IPS DF 6.9 (cell line): Measurements from ENCODE around the gene WDFY4.

Source experiments
- DNase-seq: peaks from one replicate; pipeline ENCODE4 v3.0.0-alpha.2; 2013; ENCODE audit warnings: low read depth, low spot score
- H3K27ac ChIP-seq: one replicate; pipeline ENCODE4 v1.5.1; 2013; ENCODE audit warnings: low read length, control low read depth
- H3K27me3 ChIP-seq: 2 replicates; pipeline ENCODE4 v1.6.1; 2013; ENCODE audit warnings: mild to moderate bottlenecking, low read length; ENCODE audit not compliant: control insufficient read depth, insufficient read depth
- H3K36me3 ChIP-seq: 2 replicates; pipeline ENCODE4 v1.6.1; 2013; ENCODE audit warnings: low read length; ENCODE audit not compliant: control insufficient read depth, insufficient read depth
- H3K4me1 ChIP-seq: 2 replicates; pipeline ENCODE4 v1.6.1; 2013; ENCODE audit warnings: low read length; ENCODE audit not compliant: control insufficient read depth, insufficient read depth
- H3K4me3 ChIP-seq: 2 replicates; pipeline ENCODE4 v1.5.1; 2013; ENCODE audit warnings: mild to moderate bottlenecking, low read length
- H3K9me3 ChIP-seq: 2 replicates; pipeline ENCODE4 v1.6.1; 2013; ENCODE audit warnings: low read length, inconsistent platforms; ENCODE audit not compliant: control insufficient read depth, insufficient read depth
- WGBS: extraction: QIAGEN DNeasy Blood & Tissue Kit; methylation state at CpG from one replicate; pipeline ENCODE4 v1.1.7; 2013; ENCODE audit warnings: mixed read lengths, missing lambda C conversion rate; ENCODE audit not compliant: insufficient read length, insufficient coverage; 5-methylcytosine and 5-hydroxymethylcytosine counted together

Gene WDFY4

GRCh38 chr10:48742891-48743860 lies 58.5 kb downstream of the WDFY4 start:
- H3K4me1 ChIP-seq = no peaks in the 10 kb centered on the region
- no peak overlapping the region for H3K27ac ChIP-seq
- WGBS = no CpG with 5 or more reads among the region's 18 CpGs
- no peaks in the 10 kb centered on the region for H3K9me3 ChIP-seq
- no peak for DNase-seq
- H3K4me3 ChIP-seq = no peak overlapping the region
- H3K36me3 ChIP-seq = no peaks in the 10 kb centered on the region
- no peaks in the 10 kb centered on the region for H3K27me3 ChIP-seq

GRCh38 chr10:48744587-48744986 lies 59.9 kb downstream of the WDFY4 start:
- no CpG with 5 or more reads among the region's 6 CpGs for WGBS
- Histone ChIP-seq H3K27ac (no peak overlapping the region), H3K27me3 (no peaks in the 10 kb centered on the region), H3K36me3 (no peaks in the 10 kb centered on the region), H3K9me3 (no peaks in the 10 kb centered on the region), H3K4me3 (no peak overlapping the region), H3K4me1 (no peaks in the 10 kb centered on the region)
- no peak for DNase-seq

- no peaks in the 10 kb centered on the region for H3K27me3 ChIP-seq
- no CpG with 5 or more reads among the region's 27 CpGs for WGBS
- H3K27ac ChIP-seq = no peak overlapping the region
- H3K9me3 ChIP-seq = no peaks in the 10 kb centered on the region
- H3K4me3 ChIP-seq = no peak overlapping the region
- peak; percentile 22 for DNase-seq
- no peaks in the 10 kb centered on the region for H3K36me3 ChIP-seq
- H3K4me1 ChIP-seq = no peaks in the 10 kb centered on the region
Measured at GRCh38 chr10:48745662-48746245, 61.1 kb downstream of the WDFY4 start.

- Histone ChIP-seq H3K36me3 (no peaks in the 10 kb centered on the region), H3K27me3 (no peaks in the 10 kb centered on the region), H3K27ac (no peak overlapping the region), H3K4me3 (no peak overlapping the region), H3K4me1 (no peaks in the 10 kb centered on the region), H3K9me3 (no peaks in the 10 kb centered on the region)
- WGBS = no CpG with 5 or more reads among the region's 4 CpGs
- DNase-seq = no peak
Measured at GRCh38 chr10:48748573-48748972, 63.9 kb downstream of the WDFY4 start.

GRCh38 chr10:48749254-48749787 lies 64.6 kb downstream of the WDFY4 start:
- Histone ChIP-seq H3K4me3 (no peak overlapping the region), H3K4me1 (no peaks in the 10 kb centered on the region), H3K9me3 (no peaks in the 10 kb centered on the region), H3K36me3 (no peaks in the 10 kb centered on the region), H3K27me3 (no peaks in the 10 kb centered on the region), H3K27ac (no peak overlapping the region)
- DNase-seq = no peak
- WGBS = 100% methylated on average over 1 of the region's 1 CpG

GRCh38 chr10:48750019-48750418 lies 65.3 kb downstream of the WDFY4 start:
- no peaks in the 10 kb centered on the region for H3K36me3 ChIP-seq
- no CpG with 5 or more reads among the region's 1 CpG for WGBS
- no peaks in the 10 kb centered on the region for H3K27me3 ChIP-seq
- H3K27ac ChIP-seq = no peak overlapping the region
- H3K4me3 ChIP-seq = no peak overlapping the region
- no peaks in the 10 kb centered on the region for H3K9me3 ChIP-seq
- no peak for DNase-seq
- no peaks in the 10 kb centered on the region for H3K4me1 ChIP-seq

GRCh38 chr10:48750991-48751390 lies 66.3 kb downstream of the WDFY4 start:
- no peak for DNase-seq
- WGBS = no CpG with 5 or more reads among the region's 5 CpGs
- no peaks in the 10 kb centered on the region for H3K27me3 ChIP-seq
- H3K9me3 ChIP-seq = no peaks in the 10 kb centered on the region
- H3K27ac ChIP-seq = no peak overlapping the region
- no peaks in the 10 kb centered on the region for H3K36me3 ChIP-seq
- no peaks in the 10 kb centered on the region for H3K4me1 ChIP-seq
- H3K4me3 ChIP-seq = no peak overlapping the region

GRCh38 chr10:48751730-48752129 lies 67.1 kb downstream of the WDFY4 start:
- no CpG with 5 or more reads among the region's 5 CpGs for WGBS

GRCh38 chr10:48758411-48758810 lies 73.7 kb downstream of the WDFY4 start:
- WGBS = no CpG with 5 or more reads among the region's 3 CpGs
- no peaks in the 10 kb centered on the region for H3K9me3 ChIP-seq
- H3K36me3 ChIP-seq = no peaks in the 10 kb centered on the region
- no peak overlapping the region for H3K27ac ChIP-seq
- no peaks in the 10 kb centered on the region for H3K4me1 ChIP-seq
- DNase-seq = no peak
- H3K27me3 ChIP-seq = no peaks in the 10 kb centered on the region
- H3K4me3 ChIP-seq = no peak overlapping the region

More at GRCh38 chr10:48751730-48752129, 67.1 kb downstream of the WDFY4 start:
- Histone ChIP-seq H3K4me1 (no peaks in the 10 kb centered on the region), H3K36me3 (no peaks in the 10 kb centered on the region), H3K27me3 (no peaks in the 10 kb centered on the region), H3K9me3 (no peaks in the 10 kb centered on the region), H3K27ac (no peak overlapping the region), H3K4me3 (no peak overlapping the region)
- DNase-seq = no peak

- Histone ChIP-seq H3K9me3 (no peaks in the 10 kb centered on the region), H3K27me3 (no peaks in the 10 kb centered on the region), H3K36me3 (no peaks in the 10 kb centered on the region), H3K27ac (no peak overlapping the region), H3K4me3 (no peak overlapping the region), H3K4me1 (no peaks in the 10 kb centered on the region)
- DNase-seq = no peak
- WGBS = no CpG with 5 or more reads among the region's 4 CpGs
Measured at GRCh38 chr10:48759113-48759901, 74.6 kb downstream of the WDFY4 start.
